Activated naive CD4-positive, alpha-beta T cell treated with anti-CD3 and anti-CD28 coated beads for 36 hours (primary cell): Measurements from ENCODE around the gene SYT15B. TPM values are rescaled to one million over a fixed set of nuclear protein-coding genes. Genes with fewer than 3 reads are reported as not detected.
"Not testable (repeated sequence)": the region's sequence is repeated elsewhere in the genome, so short reads cannot be mapped to it uniquely, and the experiment has no call there.

Source experiments
- CTCF ChIA-PET: fragments of 350-600 bp; sonication (Branson Sonifier 250); formaldehyde crosslinking; loops from one replicate; lab custom pipeline; 2021; ENCODE audit warnings: antibody characterized with exemption; lab: Charles Lee
- DNase-seq: peaks from one replicate; pipeline ENCODE4 v3.0.0-alpha.2; 2020
- H3K27ac Mint-ChIP-seq: one replicate; pipeline ENCODE4 v1.8.0; 2021; ENCODE audit warnings: mild to moderate bottlenecking, mixed read lengths
- H3K27me3 Mint-ChIP-seq: one replicate; pipeline ENCODE4 v1.8.0; 2021; ENCODE audit warnings: low read depth, mixed read lengths
- H3K36me3 Mint-ChIP-seq: one replicate; pipeline ENCODE4 v1.8.0; 2021; ENCODE audit warnings: low read depth, mixed read lengths
- H3K4me1 Mint-ChIP-seq: one replicate; pipeline ENCODE4 v1.8.0; 2021; ENCODE audit warnings: low read depth, mixed read lengths
- H3K4me3 Mint-ChIP-seq: one replicate; pipeline ENCODE4 v1.8.0; 2021; ENCODE audit warnings: mild to moderate bottlenecking, moderate library complexity, mixed read lengths
- H3K9me3 Mint-ChIP-seq: one replicate; pipeline ENCODE4 v1.8.0; 2021; ENCODE audit warnings: mixed read lengths
- intact Hi-C: fragments of 100-400 bp; cut with micrococcal nuclease; formaldehyde crosslinking; loops from one replicate; pipeline ENCODE4 v1.15.1; 2023
- total RNA-seq, 2 experiments: library from RNA; stranded (reverse); gene quantifications; one replicate each; pipeline ENCODE4 v1.2.3, GENCODE V29; 2021

The SYT15B gene
- total RNA-seq, 2 experiments from 2014 or later, result 0.07 TPM; not detected in 1

- H3K27ac Mint-ChIP-seq, H3K27me3 Mint-ChIP-seq, H3K4me3 Mint-ChIP-seq, H3K9me3 Mint-ChIP-seq, intact Hi-C loops, H3K4me1 Mint-ChIP-seq, DNase-seq, CTCF ChIA-PET, H3K36me3 Mint-ChIP-seq: not testable (repeated sequence)
These were observed 46.2 kb downstream of the SYT15B start for GRCh38 chr10:47717011-47717769.

Other genes starting within 250 kb of the SYT15B start
- gene AGAP9, start 240.0 kb downstream of the SYT15B start, total RNA-seq, result 1 to 10 TPM; 6.7 to 7.9 TPM
- gene NPY4R2, start 155.1 kb upstream of the SYT15B start, total RNA-seq, result not detected
- not detected for gene FAM25C, start 236.2 kb upstream of the SYT15B start, total RNA-seq